MCF 10A (cell line): ENCODE results near the gene ZNF581. TPM values are rescaled to one million over a fixed set of nuclear protein-coding genes. Genes with fewer than 3 reads are reported as not detected.

Experiments
- BruUV-seq: library from RNA; stranded (reverse); fragments of 400-500 nt; replicated peaks from 2 replicates; lab custom pipeline; 2021; lab: Mats Ljungman, UMichigan
- CTCF ChIA-PET: fragments of 300-600 bp; sonication (Branson Sonifier 250); formaldehyde crosslinking; extraction: SDS; loops from one replicate; lab custom pipeline; 2021; ENCODE audit warnings: antibody characterized with exemption, inconsistent platforms; lab: Yijun Ruan, JAX
- POLR2A ChIA-PET: fragments of 300-600, 350-650 bp; sonication (Branson Sonifier 250); formaldehyde crosslinking; extraction: SDS; loops from one replicate; lab custom pipeline; 2020; ENCODE audit warnings: antibody characterized with exemption, inconsistent platforms; lab: Yijun Ruan, JAX
- DNase-seq: peaks from one replicate; pipeline ENCODE4 v3.0.0-alpha.2; 2018; ENCODE audit not compliant: unreplicated experiment
- H3K27ac Mint-ChIP-seq: one replicate; pipeline ENCODE4 v1.8.0; 2022; ENCODE audit warnings: mild to moderate bottlenecking, low read depth, mixed read lengths; ENCODE audit not compliant: unreplicated experiment
- H3K27me3 Mint-ChIP-seq: one replicate; pipeline ENCODE4 v1.8.0; 2022; ENCODE audit warnings: mixed read lengths; ENCODE audit not compliant: insufficient read depth, unreplicated experiment
- H3K36me3 Mint-ChIP-seq: one replicate; pipeline ENCODE4 v1.8.0; 2022; ENCODE audit warnings: mild to moderate bottlenecking, moderate library complexity, mixed read lengths; ENCODE audit not compliant: insufficient read depth, unreplicated experiment
- H3K4me1 Mint-ChIP-seq: one replicate; pipeline ENCODE4 v1.8.0; 2022; ENCODE audit warnings: mixed read lengths; ENCODE audit not compliant: insufficient read depth, unreplicated experiment
- H3K4me3 Mint-ChIP-seq: one replicate; pipeline ENCODE4 v1.8.0; 2022; ENCODE audit warnings: mild to moderate bottlenecking, moderate library complexity, mixed read lengths; ENCODE audit not compliant: unreplicated experiment
- H3K9me3 Mint-ChIP-seq: one replicate; pipeline ENCODE4 v1.8.0; 2022; ENCODE audit warnings: mixed read lengths; ENCODE audit not compliant: unreplicated experiment
- CTCF ChIP-seq: fragments of 200-600 bp; IDR thresholded peaks from one replicate; pipeline ENCODE4 v1.8.0; 2022; ENCODE audit warnings: antibody characterized with exemption, mild to moderate bottlenecking; ENCODE audit not compliant: unreplicated experiment
- intact Hi-C: fragments of 100-400 bp; cut with micrococcal nuclease; formaldehyde crosslinking; loops from 2 replicates; pipeline ENCODE4 v1.14.1; 2022
- total RNA-seq: library from RNA; stranded (reverse); gene quantifications from 2 replicates; pipeline ENCODE4 v1.2.3, GENCODE V29; 2022

Gene ZNF581
- total RNA-seq, 1 experiment from 2014 or later: 25.7 TPM

- peaks cover 26% of the 10 kb centered on the region for H3K36me3 Mint-ChIP-seq
- intact Hi-C loops: no loop called here
- no peak overlapping the region for H3K4me3 Mint-ChIP-seq
- DNase-seq: no peak
- no peaks in the 10 kb centered on the region for H3K27me3 Mint-ChIP-seq
- no peak for TF ChIP-seq CTCF
- H3K9me3 Mint-ChIP-seq: no peaks in the 10 kb centered on the region
- H3K27ac Mint-ChIP-seq: no peak overlapping the region
- no peaks in the 10 kb centered on the region for H3K4me1 Mint-ChIP-seq
- ChIA-PET POLR2A (interaction anchor here (1.0 kb wide), 1 partner anchor 13 kb away, joined by 3 read pairs; no protein-coding TSS in a partner anchor), CTCF (no interaction called here)
- BruUV-seq: no TSS peak
Observed at GRCh38 chr19:55613396-55613795, 30.1 kb upstream of the ZNF581 start.

- POLR2A ChIA-PET: no interaction called here
- CTCF ChIA-PET: no interaction called here
- Mint-ChIP-seq H3K4me3 (no peak overlapping the region), H3K27ac (no peak overlapping the region), H3K36me3 (peaks cover 20% of the 10 kb centered on the region), H3K27me3 (no peaks in the 10 kb centered on the region), H3K4me1 (no peaks in the 10 kb centered on the region), H3K9me3 (no peaks in the 10 kb centered on the region)
- BruUV-seq: no TSS peak
- DNase-seq: no peak
- no peak for TF ChIP-seq CTCF
- intact Hi-C loops: no loop called here
Observed at GRCh38 chr19:55613930-55614710, 29.3 kb upstream of the ZNF581 start.

GRCh38 chr19:55614711-55615542 is 28.5 kb upstream of the ZNF581 start:
- no peak overlapping the region for H3K27ac Mint-ChIP-seq
- H3K4me3 Mint-ChIP-seq: no peak overlapping the region
- H3K9me3 Mint-ChIP-seq: no peaks in the 10 kb centered on the region
- POLR2A ChIA-PET: no interaction called here
- TF ChIP-seq CTCF: no peak
- no peaks in the 10 kb centered on the region for H3K27me3 Mint-ChIP-seq
- CTCF ChIA-PET: no interaction called here
- DNase-seq: no peak
- H3K36me3 Mint-ChIP-seq: peaks cover 28% of the 10 kb centered on the region
- intact Hi-C loops: no loop called here
- H3K4me1 Mint-ChIP-seq: no peaks in the 10 kb centered on the region
- no TSS peak for BruUV-seq
